Measurements from ENCODE around the gene EIF4G3. TPM values are rescaled to one million over a fixed set of nuclear protein-coding genes. Genes with fewer than 3 reads are reported as not detected.
A peak's percentile ranks its signal among the peaks of the same experiment; 100 is the strongest.
"Not testable (repeated sequence)": the region's sequence is repeated elsewhere in the genome, so short reads cannot be mapped to it uniquely, and the experiment has no call there.

EIF4G3 gene
- polyA plus RNA-seq, 5 donors, result 46.6 to 70.3 (median 63.5) TPM

DNA sequence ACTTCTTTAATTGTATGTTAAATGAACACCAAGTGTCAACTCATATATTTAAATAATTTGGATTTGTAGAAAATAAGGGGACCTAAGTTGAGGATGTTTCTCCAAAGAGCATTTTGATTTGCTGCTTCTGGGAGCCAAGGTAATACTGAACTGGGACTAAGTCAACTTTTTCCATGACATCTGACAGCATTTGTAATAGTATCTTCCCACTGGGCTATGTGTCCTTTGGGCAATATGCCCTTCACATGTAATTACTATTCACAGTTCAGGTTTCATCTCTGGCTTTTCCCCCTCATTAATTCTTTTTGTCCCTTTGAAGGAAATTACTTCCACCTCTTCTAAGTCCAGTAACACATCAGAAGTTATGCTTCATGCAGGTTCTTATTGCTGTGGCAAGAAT, 352.9 kb downstream of the EIF4G3 start:
- DNase-seq, result no peak

DNA sequence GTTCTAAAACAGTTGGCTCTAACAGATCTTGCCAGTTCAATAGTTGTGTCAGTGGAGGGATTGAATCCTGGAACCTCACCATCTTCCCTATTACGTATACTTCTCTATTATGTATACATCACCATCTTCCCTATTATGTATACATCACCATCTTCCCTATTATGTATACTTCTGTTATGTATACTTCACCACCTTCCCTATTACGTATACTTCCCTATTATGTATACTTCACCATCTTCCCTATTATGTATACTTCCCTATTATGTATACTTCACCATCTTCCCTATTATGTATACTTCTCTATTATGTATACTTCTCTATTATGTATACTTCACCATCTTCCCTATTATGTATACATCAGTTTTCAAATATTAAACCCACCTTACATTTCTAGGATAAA, 355.2 kb downstream of the EIF4G3 start:
- DNase-seq, result no peak

DNA sequence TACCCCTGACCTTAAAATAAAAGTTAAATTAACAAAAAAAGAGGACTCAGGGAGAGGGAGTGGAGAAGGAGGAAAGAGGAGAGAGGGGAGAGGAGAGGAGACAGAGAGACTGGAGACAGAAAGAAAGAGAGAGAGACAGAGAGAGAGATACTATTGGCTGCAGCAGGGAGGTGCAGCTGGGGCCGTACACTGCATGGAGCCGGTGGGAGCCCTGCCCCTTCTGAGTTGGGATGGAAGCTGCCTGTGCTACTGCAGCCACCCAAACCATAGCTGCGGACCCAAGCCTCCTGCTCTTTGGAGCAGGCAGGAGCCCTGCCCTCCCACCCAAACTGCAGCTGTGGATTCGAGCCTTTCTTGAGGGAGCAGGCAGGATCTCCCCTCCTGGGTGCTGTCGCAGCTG, 356.9 kb downstream of the EIF4G3 start:
- DNase-seq, result no peak

DNA sequence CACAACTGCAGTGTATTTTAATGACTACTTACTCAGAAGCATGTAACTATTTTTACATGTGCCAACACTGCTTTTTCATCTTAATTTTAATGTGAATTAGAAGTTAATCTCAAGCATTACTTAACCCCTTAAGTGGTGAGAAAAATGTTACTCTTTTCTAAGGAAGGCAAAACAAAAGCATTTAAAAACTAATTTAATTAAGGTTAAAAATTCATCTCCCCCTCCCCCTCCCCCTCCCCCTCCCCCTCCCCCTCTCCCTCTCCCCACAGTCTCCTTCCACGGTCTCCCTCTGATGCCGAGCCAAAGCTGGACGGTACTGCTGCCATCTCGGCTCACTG, 362.2 kb downstream of the EIF4G3 start:
- no peak for DNase-seq

DNA sequence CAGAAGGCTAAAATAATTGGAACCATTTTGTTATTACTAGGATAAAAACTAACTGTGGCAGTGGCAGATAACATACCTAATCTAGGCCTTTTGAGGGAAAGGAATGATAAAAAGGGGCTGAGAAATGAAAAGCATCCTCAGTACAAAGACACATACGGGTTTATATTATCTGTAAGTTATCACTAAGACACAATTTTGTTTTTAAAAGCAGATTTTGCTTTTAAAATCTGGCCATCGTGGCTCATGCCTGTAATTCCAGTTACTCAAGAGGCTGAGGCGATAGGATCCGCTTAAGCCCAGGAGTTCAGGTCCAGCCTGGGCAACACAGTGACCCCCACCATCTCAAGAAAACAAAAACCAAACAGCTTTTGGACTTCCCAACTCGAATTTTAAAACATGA, 364.8 kb downstream of the EIF4G3 start:
- DNase-seq, result no peak

DNA sequence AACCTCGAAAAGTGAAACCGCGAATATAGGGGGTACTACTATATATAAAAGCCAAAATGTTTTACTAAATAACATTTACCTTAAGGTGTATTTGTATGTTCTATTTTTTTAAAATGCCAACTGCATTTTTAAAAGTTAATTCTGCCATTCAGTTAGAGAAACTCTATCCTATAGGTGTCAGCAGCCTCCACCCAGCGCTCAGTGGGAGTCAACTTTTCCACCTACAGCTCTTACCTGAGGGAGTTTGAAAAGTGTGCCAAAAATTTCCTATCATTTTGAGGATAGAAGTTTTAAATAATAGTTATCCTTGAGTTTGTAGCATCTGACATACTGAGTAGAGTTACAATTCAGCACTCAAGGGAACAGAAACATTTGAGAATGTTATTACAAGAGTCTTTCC, 383.5 kb downstream of the EIF4G3 start:
- DNase-seq, result no peak

DNA sequence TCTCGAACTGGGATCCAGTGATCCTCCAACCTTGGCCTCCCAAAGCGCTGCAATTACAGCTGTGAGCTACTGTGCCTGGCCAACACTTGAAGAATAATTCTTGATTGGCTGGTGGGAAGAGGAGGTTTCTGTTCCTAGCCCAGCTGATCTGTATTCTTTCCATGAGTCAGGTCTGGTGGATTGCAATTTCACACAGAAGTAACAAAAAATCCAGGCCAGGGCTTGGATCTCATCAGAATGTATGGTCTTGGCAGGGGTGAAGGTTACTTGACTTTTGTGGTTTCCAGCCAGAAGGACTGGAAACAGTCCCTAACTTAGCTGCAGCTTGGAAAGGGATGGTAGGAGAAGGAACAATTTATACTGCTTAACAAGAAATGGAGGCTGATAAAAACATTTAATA, 384.5 kb downstream of the EIF4G3 start:
- no peak for DNase-seq

DNA sequence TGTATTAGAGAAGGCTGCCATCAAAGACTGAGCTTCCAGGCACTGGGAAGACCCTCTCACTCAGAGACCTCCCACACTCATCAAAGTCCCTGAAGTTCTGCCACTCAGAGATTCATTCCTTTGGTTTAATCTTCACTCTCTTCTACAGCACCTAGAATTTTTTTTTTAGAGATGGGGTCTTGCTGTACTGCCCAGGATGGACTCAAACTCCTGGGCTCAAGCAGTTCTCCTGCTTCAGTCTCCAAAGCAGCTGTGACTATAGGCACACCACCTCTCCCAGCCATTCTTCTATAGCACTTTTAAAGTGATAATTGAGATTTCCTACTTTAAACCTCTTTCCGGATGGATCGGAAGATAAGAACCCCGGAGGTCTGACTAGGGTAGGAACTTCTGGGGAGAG, 385.9 kb downstream of the EIF4G3 start:
- no peak for DNase-seq

DNA sequence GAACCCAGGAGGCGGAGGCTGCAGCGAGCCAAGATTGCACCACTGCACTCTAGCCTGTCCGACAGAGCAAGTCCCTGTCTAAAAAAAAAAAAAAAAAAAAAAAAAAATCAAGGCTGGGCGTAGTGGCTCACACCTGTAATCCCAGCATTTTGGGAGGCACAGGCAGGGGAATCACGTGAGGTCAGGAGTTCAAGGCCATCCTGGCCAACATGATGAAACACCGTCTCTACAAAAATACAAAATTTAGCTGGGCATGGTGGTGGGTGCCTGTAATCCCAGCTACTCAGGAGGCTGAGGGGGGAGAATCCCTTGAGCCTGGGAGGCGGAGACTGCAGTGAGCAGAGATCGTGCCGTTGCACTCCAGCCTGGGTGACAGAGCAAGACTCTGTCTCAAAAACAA, 387.1 kb downstream of the EIF4G3 start:
- not testable (repeated sequence) for DNase-seq

DNA sequence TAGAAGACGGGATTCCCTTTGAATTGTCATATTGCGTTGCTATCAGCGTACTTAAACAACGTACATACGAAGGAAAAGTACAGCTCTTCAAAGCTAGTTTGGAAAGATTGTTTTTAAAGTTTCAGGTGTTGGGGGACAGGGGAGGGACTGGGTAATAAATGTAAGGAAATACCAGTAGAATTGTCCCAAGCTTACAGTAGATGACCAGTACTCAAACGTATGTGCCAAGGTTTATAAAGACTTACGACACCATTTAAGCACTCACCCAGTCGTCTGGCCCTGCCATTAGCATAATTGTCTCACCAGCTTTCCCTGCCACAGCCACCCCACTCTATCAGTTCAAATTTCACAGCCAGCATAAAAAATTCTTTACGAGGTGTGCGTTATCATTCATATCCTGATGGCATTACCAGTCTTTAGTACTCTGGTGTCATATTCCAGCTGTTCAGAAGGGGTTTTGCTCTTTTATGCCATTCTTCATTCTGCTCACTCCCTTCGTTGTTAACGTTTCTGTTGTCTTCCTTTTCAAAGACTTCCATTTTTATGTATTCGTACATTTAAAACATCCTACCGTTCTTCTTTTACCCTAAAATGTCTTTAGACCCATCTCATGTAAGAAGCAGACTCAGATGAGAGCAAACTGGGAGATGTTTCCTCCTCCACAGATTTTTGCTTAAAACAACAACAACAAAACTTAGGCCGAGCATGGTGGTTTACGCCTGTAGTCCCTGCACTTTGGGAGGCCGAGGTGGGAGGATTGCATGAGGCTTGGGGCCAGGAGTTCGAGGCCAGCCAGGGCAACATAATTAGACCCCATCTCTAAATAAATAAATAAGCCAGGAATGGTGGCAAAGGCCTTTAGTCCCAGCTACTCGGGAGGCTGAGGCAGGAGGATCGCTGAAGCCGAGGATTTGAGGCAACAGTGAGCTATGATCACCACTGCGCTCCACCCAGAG, 388.6 kb downstream of the EIF4G3 start:
- DNase-seq, result peak in 1 of 2 donors; percentile 38

DNA sequence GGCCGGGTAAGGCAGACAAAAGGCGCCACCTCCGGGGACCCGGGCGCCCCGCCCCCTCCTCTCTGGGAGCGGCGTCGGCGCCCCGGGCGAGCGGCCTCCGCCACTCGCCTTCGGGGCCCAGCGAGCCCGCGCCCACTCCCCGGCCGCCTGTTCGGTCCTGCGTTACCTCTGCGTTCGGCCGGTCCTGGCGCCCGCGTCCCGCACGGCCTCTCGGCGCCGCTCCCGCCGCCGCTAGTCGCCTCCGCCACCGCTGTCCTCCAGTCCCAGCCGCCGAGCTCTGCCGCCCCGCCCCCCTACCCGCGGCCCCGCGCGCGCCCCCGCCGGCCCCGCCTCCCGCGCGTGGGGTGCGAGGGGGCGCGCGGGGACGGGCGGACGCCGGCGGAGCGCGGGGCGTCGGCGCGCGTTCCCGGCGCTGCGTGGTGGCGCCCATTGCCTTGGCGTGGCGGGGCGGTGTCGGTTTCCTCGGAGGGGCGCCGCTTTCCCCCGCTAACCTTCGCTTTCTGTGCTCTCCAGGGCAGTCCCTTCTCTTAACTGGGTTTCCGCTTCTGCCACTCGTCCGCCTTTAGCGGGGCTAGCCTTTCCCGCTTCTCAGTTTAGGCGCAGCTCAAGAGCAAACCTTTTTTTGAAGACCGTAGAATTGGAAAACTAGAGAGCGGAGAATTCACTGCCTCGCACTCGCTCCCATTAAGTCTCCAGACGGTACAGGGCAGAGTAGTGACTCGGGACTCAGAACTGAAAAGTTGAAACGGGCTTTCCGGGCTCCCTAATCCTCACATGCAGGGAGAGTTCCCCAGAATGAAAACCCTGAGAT, 389.5 kb downstream of the EIF4G3 start, which contains the start of gene HP1BP3:
Gene HP1BP3 (minus strand): TSS at position 279 of the 811 bp plus-strand sequence. CDS start 6,867 bp downstream, outside the sequence.
- peak; percentile 71 to 79 for DNase-seq

DNA sequence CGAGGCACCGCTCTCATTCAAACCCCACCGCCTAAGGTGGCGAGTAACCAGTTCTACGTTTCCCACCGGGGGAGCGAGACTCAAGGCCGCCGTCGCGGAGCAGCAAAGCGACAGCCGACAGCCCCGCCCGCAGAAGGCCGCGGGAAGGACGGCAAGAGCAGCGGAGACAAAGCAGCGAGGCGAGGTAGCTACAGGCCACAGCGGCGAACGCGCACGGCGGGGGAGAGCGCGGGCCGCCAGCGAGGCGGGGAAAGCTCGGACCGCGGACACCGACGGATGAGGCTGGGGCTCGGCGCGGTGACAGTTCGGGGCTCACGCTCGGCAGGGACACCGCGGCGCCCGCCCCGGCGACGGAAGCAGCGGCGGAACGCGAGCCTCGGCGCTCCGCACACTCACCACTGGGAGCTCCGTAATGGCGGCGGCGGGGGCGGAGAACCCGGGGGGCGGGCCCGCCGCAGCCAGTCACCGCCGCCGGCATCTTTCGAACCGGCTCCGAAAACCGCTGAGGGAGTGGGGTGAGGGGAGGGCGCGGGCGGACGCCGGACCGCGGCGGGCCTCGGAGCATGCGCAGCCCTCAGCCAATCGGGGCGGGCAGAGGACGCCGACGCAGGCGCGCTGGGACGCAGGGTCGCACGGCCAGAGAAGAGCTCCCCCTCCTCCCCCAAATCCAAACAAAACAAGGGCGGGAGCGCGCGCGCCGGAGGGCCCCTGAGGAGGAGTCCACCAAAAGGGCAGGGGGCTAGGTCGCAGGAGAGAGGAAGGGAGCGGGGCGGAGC, 390.3 kb downstream of the EIF4G3 start:
- peak; percentile 97 for DNase-seq

DNA sequence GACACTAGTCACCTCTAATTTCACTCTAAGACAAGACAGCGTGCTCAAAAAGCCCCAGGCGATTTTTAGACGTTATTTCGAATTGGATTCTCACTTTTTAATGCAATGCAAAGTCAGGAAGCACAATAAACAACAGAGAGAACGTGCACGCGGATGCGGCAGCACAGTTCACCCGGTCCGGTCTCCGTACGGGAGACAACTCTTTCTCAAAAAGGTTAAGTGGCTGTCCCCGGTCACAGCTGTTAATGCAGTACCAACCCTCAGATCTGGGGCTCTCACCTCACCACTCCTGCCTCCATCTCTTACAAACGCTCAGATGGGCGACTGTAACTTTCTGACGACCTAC, 390.8 kb downstream of the EIF4G3 start:
- no peak for DNase-seq

DNA sequence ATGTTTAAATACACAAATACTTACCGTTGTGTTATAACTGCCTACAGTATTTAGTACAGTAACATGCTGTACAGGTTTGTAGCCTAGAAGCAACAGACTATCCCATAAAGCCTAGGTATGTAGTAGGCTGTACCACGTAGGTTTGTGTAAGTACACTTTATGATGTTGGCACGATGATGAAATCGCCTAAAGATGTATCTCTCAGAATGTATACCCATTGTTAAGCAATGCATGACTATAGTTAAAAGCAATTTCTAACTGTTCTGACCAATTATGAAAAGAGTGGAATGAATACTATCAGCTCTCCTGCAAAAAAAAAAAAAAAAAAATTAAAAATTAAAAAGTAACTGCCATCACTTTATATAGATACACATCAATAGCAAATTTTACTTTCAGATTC, 401.0 kb downstream of the EIF4G3 start:
- DNase-seq, result no peak

DNA sequence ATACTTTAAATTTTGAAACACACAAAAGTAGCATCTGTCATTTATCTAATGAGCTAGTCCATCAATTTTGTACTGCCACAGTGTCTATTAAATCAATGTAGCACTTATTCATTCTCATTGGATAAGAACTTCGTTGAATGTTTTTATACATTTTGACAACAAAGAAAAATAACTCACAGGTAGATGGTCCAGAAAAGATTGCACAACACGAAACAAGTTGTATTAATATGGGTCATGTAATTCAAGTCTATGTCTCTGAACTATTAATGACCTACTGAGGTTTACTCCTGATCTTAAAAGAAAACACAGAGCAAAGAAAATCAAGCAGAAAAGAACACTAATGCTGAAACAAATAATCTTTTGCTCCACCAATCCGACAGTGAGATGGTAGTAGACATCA, 404.9 kb downstream of the EIF4G3 start:
- DNase-seq, result no peak

DNA sequence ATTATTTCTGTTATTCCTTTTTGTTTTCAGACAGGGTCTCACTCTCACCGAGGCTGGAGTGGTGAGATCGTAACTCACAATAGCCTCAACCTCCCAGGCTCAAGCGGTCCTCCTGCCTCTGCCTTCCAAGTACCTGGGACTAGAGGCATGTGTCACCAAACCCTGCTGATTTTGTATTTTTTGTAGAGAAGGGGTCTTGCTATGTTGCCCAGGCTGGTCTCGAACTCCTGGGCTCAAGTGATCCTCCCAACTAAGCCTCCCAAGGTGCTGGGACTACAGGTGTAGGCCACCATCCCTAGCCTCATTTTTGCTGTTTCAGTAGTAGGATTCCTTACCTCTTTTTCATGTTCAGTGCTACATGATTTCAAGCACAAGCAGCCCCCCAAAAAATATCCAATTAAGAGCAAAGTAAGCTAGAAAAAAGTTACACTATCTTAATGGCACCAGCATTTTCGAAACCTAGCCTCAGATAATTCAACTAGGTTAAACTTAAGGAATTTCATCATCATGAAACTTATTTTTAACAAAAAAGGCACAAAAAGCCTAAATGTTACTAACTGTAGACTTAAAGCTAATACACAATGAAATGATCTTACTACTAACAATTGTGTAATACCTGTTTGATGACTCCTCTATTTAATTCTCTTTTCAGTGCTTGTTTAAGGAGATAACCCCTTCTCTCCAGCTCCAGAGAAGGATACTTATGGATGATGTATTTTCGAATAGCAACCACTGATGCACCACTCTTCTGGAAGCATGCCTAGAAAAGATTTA, 406.2 kb downstream of the EIF4G3 start:
- no peak for DNase-seq

DNA sequence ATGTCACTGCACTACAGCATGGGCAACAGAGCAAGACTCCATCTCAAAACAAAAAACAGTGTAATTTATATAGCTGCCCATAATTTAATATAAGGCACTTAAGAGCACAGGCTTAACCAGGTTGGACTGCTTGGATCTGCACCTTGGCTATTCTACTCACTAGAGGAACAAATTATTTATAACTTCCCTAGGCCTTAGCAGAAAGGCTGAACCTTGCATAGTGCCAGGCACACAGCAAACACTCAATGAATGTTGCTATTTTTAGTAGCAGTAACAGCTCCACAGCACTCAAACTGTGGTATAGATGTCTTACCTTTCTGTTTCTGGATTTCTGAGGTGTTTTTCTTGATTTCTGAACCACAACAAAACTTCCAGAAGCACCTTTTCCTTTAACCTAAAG, 409.4 kb downstream of the EIF4G3 start:
- no peak for DNase-seq

DNA sequence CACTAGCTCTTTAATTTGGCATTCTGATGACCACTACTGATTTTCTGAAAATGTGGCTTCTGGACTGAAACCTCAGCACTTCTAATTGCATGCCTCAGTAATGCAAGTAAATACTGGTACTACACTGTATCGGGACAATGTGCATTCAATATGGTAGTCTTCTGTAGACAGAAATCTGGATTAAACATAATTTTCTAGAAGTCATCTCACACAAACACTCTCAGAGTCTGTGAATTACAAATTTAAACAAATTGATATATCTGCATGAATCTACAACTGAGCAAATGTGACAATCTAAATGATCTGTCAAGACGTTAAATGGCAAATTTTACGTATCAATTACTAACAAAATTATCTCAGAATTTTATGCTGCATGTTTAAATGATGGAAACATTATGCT, 413.3 kb downstream of the EIF4G3 start:
- DNase-seq, result no peak

DNA sequence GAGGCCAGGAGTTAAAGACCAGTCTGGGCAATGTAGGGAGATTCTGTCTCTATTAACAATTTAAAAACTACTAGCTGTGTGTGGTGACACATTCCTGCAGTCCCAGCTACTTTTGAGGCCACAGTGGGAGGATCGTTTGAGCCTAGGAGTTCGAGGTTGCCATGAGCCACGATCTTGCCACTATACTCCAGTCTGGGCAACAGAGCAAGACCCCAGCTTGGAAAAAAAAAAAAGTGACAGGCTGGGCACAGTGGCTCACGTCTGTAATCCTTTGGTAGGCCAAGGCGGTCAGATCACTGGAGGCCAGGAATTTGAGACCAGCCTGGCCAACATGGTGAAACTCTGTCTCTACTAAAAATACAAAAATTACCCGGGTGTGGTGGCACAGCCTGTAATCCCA, 416.4 kb downstream of the EIF4G3 start:
- no peak for DNase-seq
